Sigmoid colon (tissue), 7 donors: ENCODE results near the gene PNMA6E. TPM values are rescaled to one million over a fixed set of nuclear protein-coding genes. Genes with fewer than 3 reads are reported as not detected.

Experiments used
- DNase-seq: peaks from one replicate; pipeline ENCODE4 v3.0.0-alpha.2; 2019
- H3K27ac ChIP-seq, 4 donors: fragments of 200-600 bp; sonication (generic); one replicate each; pipeline ENCODE4 v1.5.1; 2016 to 2019; ENCODE audit warnings: mild to moderate bottlenecking in 1 of 4
- H3K27me3 ChIP-seq, 3 donors: fragments of 200-600 bp; sonication (generic); one replicate each; pipeline ENCODE4 v1.5.1; 2019; ENCODE audit warnings: mild to moderate bottlenecking in 1 of 3
- H3K36me3 ChIP-seq, 4 donors: fragments of 200-600 bp; sonication (generic); one replicate each; pipeline ENCODE4 v1.5.1; 2016 to 2019
- H3K4me1 ChIP-seq, 4 donors: fragments of 200-600 bp; sonication (generic); one replicate each; pipeline ENCODE4 v1.5.1; 2017 to 2019
- H3K4me3 ChIP-seq, 4 donors: fragments of 200-600 bp; sonication (generic); one replicate each; pipeline ENCODE4 v1.5.1; 2017 to 2019; ENCODE audit warnings: mild to moderate bottlenecking in 2 of 4, moderate library complexity in 1 of 4
- H3K9me3 ChIP-seq, 4 donors: fragments of 200-600 bp in 3 of 4; sonication (generic) in 3 of 4; one replicate each; pipeline versions ENCODE4 v1.5.1 to v1.6.1; 2013 to 2019
- EP300 ChIP-seq, 4 donors: sonication (generic); formaldehyde crosslinking; IDR thresholded peaks; one replicate each; pipeline ENCODE4 v1.6.1; 2017; ENCODE audit warnings: antibody characterized with exemption in 4 of 4
- POLR2A ChIP-seq, 2 donors: fragments of 450-650 bp; IDR thresholded peaks; one replicate each; pipeline ENCODE4 v1.6.1; 2016; ENCODE audit warnings: antibody characterized with exemption in 2 of 2, mild to moderate bottlenecking in 2 of 2, moderate library complexity in 2 of 2
- POLR2AphosphoS5 ChIP-seq, 4 donors: sonication (generic); formaldehyde crosslinking; IDR thresholded peaks; one replicate each; pipeline ENCODE4 v1.6.1; 2017; ENCODE audit warnings: antibody characterized with exemption in 4 of 4
- WGBS, 2 donors: extraction: QIAGEN DNeasy Blood & Tissue Kit; methylation state at CpG; one replicate each; pipeline ENCODE4 v1.1.7; 2013; 5-methylcytosine and 5-hydroxymethylcytosine counted together
- intact Hi-C: fragments of 100-400 bp; cut with DNase I; formaldehyde crosslinking; loops from one replicate; pipeline ENCODE4 v1.15.1; 2023
- polyA plus RNA-seq, 3 donors: library from polyadenylated mRNA; stranded (reverse); fragments of 200-250 nt; gene quantifications; one replicate each; pipeline ENCODE4 v1.2.3, GENCODE V29; 2013
- total RNA-seq, 4 donors: library from RNA; depleted of rRNA; stranded (reverse); fragments of >200 nt; gene quantifications; one replicate each; pipeline ENCODE4 v1.1.0, GENCODE V29; 2016
- TF ChIP-seq, protein P1 (sequence below), 4 experiments: fragments of 450-650 bp in 3 of 4; fragments of 200-600 bp in 1 of 4; IDR thresholded peaks; one replicate each; pipeline ENCODE4 v1.5.1; 2016 to 2019; ENCODE audit warnings: antibody characterized with exemption in 4 of 4, mild to moderate bottlenecking in 3 of 4, moderate library complexity in 2 of 4
- donor health status: healthy with polysubstance abuse.
- donor health status: Bipolar disorder and iron deficiency.
- donor health status: healthy.

Gene PNMA6E
- total and polyA plus RNA-seq, 7 donors, result not detected

DNA sequence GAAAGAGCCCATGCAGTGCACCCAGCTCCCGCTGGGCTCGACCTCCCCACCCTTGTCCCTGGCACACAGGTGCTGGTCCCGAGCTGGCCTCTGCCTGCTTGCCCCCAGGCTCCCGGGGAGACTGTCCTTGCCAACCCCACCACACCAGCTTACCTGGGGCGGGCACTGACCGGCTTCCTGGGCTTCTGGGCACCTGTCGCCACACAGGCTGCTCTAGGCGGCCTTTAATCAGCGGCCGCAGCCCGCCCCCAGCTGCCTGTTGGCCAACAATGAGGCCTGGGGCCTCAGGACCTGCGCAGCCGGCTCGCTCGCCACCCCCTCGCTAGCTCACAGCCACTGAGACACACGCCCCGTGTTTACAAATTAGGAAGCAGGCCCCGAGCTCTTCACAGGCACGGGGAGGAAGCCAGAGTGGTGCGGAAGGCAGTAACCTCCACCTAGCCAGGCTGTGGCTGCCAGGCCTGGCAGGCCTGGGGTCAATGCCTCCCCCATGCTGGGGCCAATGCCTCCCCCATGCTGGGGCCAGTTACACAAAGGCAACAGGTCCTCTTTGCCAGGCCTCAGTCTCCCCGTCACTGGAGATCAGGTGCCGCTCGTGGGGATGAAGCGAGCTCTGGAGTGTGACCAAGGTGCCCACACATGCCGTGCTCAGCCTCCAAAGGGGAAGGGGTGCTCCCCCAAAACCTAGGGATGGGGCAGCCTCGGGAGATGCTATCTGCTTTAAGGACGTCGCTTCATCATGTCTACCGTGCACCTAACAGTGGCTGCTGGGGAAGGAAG, 44.9 kb upstream of the PNMA6E start, which contains the start of gene TREX2:
Gene TREX2, minus strand, starts transcription at position 201 of the 780 bp plus-strand sequence. CDS start 626 bp downstream, outside the sequence.
- Histone ChIP-seq H3K27ac (no peak within 1 kb of the TSS), H3K27me3 (no peaks in the 10 kb centered on the region), H3K36me3 (no peaks in the 10 kb centered on the region), H3K9me3 (no peaks in the 10 kb centered on the region), H3K4me1 (no peaks in the 10 kb centered on the region), H3K4me3 (no peak within 1 kb of the TSS)
- intact Hi-C loops, result no loop called here
- no peak for TF ChIP-seq EP300 (IDR thresholded peaks at IDR 0.05)
- TF ChIP-seq, protein P1, sequence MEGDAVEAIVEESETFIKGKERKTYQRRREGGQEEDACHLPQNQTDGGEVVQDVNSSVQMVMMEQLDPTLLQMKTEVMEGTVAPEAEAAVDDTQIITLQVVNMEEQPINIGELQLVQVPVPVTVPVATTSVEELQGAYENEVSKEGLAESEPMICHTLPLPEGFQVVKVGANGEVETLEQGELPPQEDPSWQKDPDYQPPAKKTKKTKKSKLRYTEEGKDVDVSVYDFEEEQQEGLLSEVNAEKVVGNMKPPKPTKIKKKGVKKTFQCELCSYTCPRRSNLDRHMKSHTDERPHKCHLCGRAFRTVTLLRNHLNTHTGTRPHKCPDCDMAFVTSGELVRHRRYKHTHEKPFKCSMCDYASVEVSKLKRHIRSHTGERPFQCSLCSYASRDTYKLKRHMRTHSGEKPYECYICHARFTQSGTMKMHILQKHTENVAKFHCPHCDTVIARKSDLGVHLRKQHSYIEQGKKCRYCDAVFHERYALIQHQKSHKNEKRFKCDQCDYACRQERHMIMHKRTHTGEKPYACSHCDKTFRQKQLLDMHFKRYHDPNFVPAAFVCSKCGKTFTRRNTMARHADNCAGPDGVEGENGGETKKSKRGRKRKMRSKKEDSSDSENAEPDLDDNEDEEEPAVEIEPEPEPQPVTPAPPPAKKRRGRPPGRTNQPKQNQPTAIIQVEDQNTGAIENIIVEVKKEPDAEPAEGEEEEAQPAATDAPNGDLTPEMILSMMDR (IDR thresholded peaks at IDR 0.05), result no peak
- TF ChIP-seq POLR2AphosphoS5 (IDR thresholded peaks at IDR 0.05), result no peak
- no peak for TF ChIP-seq POLR2A (IDR thresholded peaks at IDR 0.05)
- DNase-seq, result peak; percentile 55
- 65 to 80% methylated on average over 30 of the region's 30 CpGs for WGBS, 2 donors

DNA sequence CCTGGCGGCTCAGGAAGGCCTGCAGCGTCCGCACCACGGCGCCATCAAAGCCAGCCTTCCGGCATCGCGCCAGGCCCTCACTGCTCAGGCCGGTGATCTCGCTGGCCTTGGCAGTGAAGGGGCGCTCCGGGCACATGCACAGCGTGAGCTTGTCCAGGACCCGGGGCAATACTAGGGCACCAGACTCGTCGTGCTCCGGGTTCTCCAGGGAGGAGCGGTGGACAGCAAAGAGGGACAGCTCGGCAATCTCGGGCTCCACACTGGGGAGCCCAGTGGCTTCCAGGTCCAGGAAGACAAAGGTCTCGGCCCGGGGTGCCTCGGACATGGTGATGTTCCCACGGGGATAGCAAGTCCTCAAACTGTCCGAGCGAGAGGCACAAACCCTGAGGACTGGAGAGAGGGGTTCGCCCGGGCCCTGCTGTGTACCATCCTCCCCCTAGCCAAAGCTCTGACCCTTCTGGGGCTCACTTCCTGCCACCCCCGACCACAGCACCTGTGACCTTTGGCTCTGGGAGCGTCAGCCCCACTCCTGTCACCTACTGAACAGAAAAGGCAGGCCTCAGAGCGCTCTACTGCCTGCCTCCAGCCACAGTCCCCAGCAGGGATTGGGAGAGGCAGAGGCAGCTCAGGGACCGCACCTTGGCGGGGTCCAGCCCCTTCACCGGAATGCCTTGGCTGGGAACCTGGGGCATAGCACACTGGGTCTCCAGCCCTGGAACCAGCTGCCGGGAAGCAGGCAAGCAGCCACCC, 44.1 kb upstream of the PNMA6E start:
- Histone ChIP-seq H3K9me3 (no peaks in the 10 kb centered on the region), H3K4me1 (no peaks in the 10 kb centered on the region), H3K27ac (no peak overlapping the region), H3K36me3 (no peaks in the 10 kb centered on the region), H3K4me3 (no peak overlapping the region), H3K27me3 (no peaks in the 10 kb centered on the region)
- intact Hi-C loops, result no loop called here
- peak; percentile 57 for DNase-seq
- TF ChIP-seq POLR2A (IDR thresholded peaks at IDR 0.05), result no peak
- no peak for TF ChIP-seq POLR2AphosphoS5 (IDR thresholded peaks at IDR 0.05)
- TF ChIP-seq EP300 (IDR thresholded peaks at IDR 0.05), result no peak
- TF ChIP-seq, protein P1 (IDR thresholded peaks at IDR 0.05), result no peak
- WGBS, 2 donors, result 75 to 90% methylated on average over 35 of the region's 35 CpGs

DNA sequence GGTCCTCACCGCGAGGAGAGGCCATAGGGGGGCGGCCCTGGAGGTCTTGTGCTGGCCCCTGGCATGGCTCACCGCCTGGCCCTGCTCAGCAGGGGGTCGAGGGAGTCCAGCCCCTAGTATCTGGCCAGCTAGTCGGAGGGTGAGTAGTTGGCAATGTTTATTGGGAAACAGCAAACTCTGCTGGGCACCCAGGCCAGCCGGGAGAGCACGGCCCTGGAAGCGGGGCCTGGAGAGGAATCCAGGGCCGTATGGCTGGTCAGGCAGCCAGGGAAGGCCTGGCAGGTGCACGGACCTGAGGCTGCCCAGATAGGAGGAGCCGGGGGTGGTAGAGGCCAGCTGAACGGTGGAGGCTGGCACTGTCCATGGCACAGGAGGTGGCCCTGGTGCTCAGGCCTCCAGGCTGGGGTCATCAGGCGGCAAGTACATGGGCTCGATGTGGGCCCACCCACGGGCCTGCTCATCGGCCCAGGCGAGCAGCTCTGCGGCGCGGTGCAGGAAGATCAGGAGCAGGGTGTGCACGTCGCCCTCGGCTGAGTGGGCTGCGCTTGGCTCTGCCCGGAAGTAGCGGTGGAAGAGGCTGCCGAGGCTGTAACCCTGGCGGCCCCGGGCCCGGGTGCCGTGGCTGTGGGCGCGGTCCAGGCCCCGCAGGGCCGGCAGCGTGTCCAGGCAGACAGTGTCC, 43.3 kb upstream of the PNMA6E start:
- peaks cover 0 to 4% (median 0%) of the 10 kb centered on the region in 4 donors for H3K9me3 ChIP-seq
- H3K27ac ChIP-seq, result no peak overlapping the region
- no peaks in the 10 kb centered on the region for H3K36me3 ChIP-seq
- no peaks in the 10 kb centered on the region for H3K27me3 ChIP-seq
- H3K4me1 ChIP-seq, result no peaks in the 10 kb centered on the region
- 80 to 92% methylated on average over 37 of the region's 37 CpGs for WGBS, 2 donors
- DNase-seq, result peak; percentile 57
- no peak overlapping the region for H3K4me3 ChIP-seq
- intact Hi-C loops, result no loop called here
- TF ChIP-seq EP300 (IDR thresholded peaks at IDR 0.05) (no peak), POLR2AphosphoS5 (IDR thresholded peaks at IDR 0.05) (no peak)

DNA sequence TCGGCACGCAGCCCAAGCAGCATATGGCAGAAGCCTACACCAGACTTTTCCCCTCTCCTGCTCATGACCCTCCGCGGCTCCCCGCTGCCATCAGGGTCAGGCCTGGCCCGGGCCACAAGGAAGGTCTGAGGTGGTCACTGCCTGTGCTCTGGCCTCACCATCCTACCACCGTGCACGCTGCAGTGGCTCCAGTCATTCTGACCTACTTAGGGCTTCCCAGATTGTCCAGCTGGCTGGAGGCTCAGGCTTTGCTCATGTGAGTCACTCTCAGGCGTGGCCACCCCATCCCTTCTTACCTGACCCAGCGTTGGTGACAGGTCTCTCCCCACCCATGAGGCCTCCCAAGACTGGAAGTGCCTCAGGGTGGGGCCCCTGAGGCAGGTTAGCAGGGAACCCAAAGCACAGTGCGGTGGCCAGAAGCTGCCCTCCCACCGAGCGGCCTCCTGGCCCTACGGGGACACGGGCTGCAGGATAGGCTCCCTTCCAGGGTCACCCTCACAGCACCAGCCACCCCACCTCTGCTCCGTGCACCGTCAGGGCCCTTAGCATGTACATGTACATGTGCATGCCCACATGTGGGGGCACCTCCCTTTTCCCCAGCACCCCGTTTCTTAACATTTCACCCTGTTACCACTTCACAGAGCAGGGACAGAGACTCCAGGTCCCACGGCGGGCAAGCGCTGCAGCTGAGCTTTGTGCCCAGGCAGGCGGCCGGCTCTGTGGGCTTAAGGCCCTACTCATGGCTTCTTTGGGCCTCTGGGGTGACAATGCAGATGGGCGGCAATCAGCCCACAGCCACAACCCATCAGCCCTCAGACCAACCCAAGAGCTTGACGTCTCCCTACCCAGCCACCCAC, 42.6 kb upstream of the PNMA6E start:
- peaks cover 0 to 4% (median 0%) of the 10 kb centered on the region in 4 donors for H3K9me3 ChIP-seq
- intact Hi-C loops, result no loop called here
- no peaks in the 10 kb centered on the region for H3K4me1 ChIP-seq
- no peaks in the 10 kb centered on the region for H3K27me3 ChIP-seq
- H3K4me3 ChIP-seq, result no peak overlapping the region
- no peak overlapping the region for H3K27ac ChIP-seq
- TF ChIP-seq EP300 (IDR thresholded peaks at IDR 0.05) (no peak), POLR2A (IDR thresholded peaks at IDR 0.05) (no peak), POLR2AphosphoS5 (IDR thresholded peaks at IDR 0.05) (no peak)
- TF ChIP-seq, protein P1 (IDR thresholded peaks at IDR 0.05), result no peak
- peak; percentile 46 for DNase-seq
- no peaks in the 10 kb centered on the region for H3K36me3 ChIP-seq
- 75 to 85% methylated on average over 25 of the region's 25 CpGs for WGBS, 2 donors
